Measurements from ENCODE around the gene ASTN2.
"Not testable (repeated sequence)": the region's sequence is repeated elsewhere in the genome, so short reads cannot be mapped to it uniquely, and the experiment has no call there.

DNA sequence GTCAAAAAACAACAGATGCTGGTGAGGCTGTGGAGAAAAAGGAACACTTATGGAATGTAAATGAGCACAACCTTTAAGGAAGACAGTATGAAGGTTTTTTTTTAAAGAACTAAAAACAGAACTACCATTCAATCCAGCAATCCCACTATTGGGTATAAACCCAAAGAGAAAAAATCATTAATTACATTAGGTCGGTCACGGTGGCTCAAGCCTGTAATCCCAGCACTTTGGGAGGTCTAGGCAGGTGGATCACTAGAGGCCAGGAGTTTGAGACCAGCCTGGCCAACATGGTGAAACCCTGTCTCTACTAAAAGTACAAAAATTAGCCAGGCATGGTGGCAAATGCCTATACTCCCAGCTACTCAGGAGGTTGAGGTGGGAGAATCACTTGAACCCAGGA, 584.5 kb downstream of the ASTN2 start:
- not testable (repeated sequence) for TF ChIP-seq POLR2AphosphoS5, POLR2A, EP300 (IDR thresholded peaks at IDR 0.05)
- TF ChIP-seq, protein P1, sequence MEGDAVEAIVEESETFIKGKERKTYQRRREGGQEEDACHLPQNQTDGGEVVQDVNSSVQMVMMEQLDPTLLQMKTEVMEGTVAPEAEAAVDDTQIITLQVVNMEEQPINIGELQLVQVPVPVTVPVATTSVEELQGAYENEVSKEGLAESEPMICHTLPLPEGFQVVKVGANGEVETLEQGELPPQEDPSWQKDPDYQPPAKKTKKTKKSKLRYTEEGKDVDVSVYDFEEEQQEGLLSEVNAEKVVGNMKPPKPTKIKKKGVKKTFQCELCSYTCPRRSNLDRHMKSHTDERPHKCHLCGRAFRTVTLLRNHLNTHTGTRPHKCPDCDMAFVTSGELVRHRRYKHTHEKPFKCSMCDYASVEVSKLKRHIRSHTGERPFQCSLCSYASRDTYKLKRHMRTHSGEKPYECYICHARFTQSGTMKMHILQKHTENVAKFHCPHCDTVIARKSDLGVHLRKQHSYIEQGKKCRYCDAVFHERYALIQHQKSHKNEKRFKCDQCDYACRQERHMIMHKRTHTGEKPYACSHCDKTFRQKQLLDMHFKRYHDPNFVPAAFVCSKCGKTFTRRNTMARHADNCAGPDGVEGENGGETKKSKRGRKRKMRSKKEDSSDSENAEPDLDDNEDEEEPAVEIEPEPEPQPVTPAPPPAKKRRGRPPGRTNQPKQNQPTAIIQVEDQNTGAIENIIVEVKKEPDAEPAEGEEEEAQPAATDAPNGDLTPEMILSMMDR (IDR thresholded peaks at IDR 0.05), result not testable (repeated sequence)

All from sigmoid colon (tissue), 4 donors.